Breast epithelium (tissue), 3 donors: Measurements from ENCODE around the gene LAMP2.

ENCODE experiments used
- POLR2A ChIP-seq: fragments of 450-650 bp; IDR thresholded peaks from one replicate; pipeline ENCODE4 v1.6.1; 2016; ENCODE audit warnings: antibody characterized with exemption, mild to moderate bottlenecking, moderate library complexity
- POLR2AphosphoS5 ChIP-seq, 3 donors: sonication (generic); formaldehyde crosslinking; IDR thresholded peaks; one replicate each; pipeline ENCODE4 v1.6.1; 2017; ENCODE audit warnings: antibody characterized with exemption in 3 of 3
- TF ChIP-seq, protein P1 (sequence below), 3 donors: fragments of 450-650 bp; IDR thresholded peaks; one replicate each; pipeline ENCODE4 v1.5.1; 2016 to 2017; ENCODE audit warnings: antibody characterized with exemption in 3 of 3, mild to moderate bottlenecking in 3 of 3, moderate library complexity in 3 of 3

DNA sequence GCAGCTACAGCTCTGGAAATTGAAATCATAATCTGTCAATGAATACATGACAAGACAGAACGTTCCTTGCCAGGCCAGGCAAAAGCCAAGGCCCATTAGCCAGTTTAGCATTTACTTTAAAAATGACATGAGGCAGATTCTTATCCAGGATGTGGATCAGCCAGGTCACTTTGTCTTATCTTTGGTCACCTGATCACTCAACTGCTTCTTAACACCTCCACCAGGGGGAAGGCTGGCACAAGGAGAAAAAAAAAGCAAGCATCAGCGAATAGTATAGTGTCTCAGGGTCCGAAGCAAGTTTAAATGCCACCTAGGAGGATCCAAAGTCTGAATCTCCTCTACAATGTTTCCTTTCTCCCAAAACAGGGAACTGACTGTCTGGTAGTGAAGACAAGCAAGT lies 88.4 kb downstream of the LAMP2 start:
- TF ChIP-seq POLR2A: no peak
- TF ChIP-seq, protein P1, sequence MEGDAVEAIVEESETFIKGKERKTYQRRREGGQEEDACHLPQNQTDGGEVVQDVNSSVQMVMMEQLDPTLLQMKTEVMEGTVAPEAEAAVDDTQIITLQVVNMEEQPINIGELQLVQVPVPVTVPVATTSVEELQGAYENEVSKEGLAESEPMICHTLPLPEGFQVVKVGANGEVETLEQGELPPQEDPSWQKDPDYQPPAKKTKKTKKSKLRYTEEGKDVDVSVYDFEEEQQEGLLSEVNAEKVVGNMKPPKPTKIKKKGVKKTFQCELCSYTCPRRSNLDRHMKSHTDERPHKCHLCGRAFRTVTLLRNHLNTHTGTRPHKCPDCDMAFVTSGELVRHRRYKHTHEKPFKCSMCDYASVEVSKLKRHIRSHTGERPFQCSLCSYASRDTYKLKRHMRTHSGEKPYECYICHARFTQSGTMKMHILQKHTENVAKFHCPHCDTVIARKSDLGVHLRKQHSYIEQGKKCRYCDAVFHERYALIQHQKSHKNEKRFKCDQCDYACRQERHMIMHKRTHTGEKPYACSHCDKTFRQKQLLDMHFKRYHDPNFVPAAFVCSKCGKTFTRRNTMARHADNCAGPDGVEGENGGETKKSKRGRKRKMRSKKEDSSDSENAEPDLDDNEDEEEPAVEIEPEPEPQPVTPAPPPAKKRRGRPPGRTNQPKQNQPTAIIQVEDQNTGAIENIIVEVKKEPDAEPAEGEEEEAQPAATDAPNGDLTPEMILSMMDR (IDR thresholded peaks at IDR 0.05): peak in 2 of 3 donors; percentile 20 to 38
- no peak for TF ChIP-seq POLR2AphosphoS5 (IDR thresholded peaks at IDR 0.05)
